ENCODE data around the gene MICB.

MICB gene

DNA sequence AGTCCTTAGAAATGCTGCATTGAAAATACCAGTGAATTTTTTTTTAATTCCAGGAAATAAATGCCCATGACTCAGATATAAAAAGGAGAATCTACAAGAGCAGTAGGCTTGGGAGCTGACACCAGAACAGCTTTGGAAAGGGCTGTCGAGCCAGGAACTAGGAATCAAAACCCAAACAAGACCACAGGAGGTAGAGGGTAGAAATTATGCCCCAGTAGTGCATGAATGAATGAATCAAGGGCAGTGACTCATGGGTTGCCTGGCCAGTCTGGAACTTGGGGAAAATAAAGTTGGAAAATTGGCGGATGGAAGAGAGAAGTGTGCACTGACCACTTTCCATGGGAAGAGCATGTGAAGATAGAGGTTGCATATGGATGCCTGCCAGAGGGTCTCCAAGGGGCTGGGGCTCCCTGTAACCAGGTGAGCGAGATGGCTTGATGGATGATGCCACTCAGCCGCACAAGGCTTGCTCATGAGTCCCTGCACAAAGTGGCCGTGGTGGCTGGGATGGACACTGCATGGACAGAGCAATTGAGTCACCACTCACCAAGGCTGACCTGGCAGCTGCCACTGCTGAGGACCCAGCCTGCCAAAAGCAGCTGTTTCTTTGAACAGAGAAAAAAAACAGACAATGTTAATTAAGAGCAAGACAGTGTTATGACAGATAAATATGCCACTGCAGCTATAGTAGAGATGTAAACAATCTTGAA is 15.7 kb downstream of the MICB start:
- DNase-seq = no peak

DNA sequence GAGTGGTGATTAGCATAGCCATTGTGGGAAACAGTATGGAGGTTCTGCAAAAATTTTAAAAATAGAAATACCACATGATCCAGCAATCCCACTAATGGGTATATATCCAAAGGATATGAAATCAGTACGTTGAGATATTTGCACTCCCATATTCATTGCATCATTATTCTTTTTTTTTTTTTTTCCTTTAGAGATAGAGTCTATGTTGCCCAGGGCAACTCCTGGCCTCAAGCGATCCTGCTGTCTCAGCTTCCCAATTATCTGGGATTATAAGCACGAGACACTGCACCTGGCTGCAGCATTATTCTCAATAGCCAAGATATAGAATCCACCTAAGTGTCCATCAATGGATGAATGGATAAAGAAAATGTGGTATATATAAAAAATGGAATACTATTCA is 23.9 kb downstream of the MICB start:
- no peak for DNase-seq

DNA sequence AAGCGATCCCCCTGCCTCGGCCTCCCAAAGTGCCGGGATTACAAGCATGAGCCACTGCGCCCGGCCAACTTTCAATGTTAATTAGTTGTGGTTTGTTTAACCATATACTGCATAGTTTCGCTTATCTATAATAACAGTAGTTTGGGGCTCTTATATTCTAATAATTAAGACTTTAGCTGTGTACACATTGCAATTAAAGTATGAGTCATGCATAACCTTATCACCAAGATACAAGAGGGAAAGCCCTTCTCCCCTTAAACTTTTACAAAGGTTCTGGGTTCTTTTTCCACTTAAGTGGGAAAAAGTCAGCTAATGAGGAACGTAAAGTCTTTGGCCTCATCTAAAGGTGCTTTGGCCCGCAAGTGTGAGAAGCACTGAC is 27.6 kb downstream of the MICB start:
- DNase-seq = no peak

DNA sequence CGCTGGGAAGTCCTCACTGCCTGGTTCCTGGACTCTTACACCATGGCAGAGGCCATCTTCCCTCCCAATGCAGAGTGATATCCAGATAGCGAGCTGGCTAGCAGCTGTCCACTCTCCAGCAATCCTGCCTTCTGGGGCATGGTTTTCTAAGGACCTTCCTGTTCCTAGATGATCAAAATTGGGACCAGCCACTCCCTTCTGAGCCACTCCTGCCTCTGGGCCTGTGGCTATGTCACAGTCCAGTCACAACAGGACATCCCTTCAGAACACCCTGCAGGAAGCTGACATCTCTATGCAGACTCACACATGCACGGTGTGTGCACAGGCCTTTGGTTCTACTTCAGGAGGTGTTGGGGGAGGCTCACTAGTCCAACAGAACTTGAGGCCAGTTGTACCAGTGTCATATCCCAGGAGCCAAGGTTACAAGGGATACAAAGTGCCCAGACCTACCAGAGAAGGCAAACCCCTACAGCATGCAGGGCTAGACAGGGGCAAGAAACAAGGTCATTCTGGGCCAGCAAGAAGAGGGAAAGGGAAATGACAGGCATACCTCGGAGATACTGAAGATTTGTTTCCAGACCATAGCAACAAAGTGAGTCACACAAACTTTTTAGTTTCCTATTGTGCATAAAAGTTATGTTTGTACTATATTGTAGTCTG is 28.1 kb downstream of the MICB start:
- peak; percentile 11 for DNase-seq

DNA sequence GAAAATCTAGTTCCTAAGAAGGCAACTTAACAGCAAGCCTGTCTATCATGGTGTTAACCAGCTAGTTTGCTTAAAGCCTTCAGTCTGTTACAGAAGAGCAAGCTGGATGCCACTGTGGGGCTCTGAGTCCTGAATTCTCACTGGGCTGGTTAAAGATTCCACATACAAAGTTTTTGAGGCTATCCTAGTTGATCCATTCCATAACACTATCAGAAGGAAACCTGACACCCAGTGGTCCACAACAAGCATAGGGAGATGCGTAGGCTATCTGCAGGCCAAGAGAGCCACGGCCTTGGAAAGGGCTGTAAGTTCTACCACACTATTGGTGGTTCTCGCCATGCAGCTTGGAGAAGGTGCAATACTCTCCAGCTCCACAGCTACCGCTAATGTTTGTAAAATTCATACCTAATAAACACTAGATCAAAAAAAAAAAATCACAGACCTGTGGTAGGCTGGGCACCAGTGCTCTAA is 30.4 kb downstream of the MICB start:
- DNase-seq = no peak

DNA sequence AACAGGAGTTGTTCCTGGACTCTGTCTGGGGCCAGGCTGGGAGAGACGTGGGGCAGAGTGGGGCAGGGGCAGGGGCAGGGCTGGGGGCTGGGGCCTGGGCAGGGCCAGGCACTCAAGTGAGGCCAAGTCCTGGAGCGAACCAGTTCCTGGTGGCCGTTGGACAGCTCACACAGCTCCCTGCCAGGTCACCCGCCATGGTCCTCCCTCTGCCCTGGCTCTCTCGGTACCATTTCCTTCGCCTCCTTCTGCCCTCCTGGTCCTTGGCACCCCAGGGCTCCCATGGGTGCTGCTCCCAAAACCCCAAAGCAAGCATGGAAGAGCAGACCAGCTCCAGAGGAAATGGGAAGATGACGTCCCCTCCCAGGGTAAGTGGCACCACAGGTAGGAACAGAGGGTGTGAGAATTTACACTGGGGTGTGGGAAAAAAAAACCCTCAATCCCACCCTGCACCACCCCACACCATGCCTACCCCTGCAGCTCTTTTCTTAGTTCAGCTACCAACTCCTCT is 30.9 kb downstream of the MICB start, which contains the start of gene MCCD1:
Gene MCCD1 (plus strand): TSS at position 142 of the 508 bp plus-strand sequence. CDS start 53 bp downstream, at position 195.
- DNase-seq = no peak

DNA sequence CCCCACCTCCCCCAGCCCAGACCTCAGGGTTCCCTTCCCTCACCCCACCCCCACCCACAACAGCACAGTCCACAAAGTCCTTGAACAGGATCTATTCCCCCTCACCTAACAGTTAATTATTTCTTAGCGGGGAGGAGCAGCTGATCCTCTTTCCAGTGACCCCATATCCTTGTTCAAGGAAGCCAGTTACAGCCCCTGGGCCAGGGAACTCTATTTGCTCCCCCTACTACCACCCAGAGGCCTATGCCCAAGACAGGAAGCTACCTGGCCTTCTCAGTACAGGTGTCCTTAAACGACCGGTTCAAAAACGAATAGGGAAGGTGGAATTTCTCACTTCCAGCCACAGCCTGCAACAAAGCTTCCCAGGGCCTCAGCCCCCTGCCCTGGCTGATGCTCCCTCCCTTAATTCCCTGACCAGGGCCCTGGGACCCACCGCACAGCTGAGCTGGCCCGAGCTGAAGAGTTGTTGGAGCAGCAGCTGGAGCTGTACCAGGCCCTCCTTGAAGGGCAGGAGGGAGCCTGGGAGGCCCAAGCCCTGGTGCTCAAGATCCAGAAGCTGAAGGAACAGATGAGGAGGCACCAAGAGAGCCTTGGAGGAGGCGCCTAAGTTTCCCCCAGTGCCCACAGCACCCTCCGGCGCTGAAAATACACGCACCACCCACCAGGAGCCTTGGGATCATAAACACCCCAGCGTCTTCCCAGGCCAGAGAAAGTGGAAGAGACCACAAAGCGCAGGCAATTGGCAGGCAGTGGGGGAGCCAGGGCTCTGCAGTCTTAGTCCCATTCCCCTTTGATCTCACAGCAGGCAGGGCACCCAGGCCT is 31.6 kb downstream of the MICB start:
- DNase-seq = no peak

DNA sequence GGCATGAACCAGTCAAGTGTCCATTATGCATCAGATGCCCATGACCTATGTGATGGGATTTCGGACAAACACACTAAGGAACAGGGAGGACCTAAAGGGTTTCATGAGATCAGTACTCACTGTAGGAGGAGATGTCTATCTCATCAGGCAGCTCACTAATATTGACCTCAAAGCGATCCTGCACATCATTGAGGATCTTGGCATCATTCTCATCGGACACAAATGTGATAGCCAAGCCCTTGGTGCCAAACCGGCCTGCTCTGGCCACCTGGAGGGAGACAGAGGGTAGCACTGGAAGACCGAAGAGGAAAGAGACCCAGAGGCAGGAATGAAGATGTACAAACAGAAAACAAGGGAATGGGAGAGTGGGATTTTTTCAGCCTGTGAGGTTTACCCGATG is 32.7 kb downstream of the MICB start:
- DNase-seq = no peak

DNA sequence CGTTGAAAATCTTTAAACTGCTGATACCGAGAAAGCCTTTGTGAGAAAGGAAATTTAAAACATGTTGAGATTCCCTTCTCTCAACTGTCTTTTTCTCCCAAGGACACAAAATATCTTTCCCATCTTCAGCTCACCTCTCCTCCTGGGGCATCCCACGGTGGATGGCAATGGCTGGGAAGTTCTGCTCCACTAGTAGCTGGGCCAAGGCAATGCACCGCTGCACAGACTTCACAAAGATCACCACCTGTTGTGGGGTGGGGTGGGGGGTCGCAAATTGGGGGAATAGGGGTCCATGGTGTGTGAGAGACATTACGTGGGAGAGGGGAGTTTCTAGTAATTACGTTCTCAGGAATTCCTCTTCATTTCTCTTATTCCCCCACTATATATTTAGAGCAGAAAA is 33.2 kb downstream of the MICB start:
- no peak for DNase-seq

DNA sequence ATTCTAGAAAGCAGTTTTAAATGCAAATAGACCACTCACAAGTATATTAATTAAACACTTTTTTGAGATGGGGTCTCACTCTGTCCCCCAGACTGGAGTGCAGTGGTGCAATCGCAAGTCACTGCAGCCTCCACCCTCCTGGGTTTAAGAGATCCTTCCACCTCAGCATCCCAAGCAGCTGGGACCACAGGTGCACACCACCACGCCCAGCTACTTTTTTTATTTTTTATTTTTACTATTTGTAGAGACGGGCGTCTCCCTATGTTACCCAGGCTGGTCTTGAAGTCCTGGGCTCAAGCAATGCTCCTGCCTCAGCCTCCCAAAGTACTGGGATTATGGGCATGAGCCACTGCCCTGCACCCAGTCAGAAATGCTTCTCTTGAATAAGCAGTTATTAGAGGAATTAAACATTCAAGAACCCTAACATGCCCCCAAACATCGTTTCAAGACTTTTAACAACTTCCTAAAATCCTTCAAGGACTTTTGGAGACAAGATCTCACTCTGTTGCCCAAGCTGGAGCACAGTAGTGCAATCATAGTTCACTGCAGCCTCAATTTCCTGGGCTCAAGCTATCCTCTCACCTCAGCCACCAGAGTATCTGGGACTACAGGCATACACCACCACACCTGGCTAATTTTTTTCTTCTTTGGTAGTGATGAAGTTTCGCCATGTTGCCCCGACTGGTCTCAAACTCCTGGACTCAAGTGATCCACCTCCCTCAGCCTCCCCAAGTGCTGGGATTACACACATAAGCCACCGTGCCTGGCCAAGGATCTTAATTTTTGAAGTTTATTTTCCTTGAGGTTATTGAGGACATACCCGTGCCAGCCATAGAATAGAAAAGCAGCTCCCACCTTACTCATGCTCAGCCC is 34.1 kb downstream of the MICB start:
- DNase-seq = no peak

DNA sequence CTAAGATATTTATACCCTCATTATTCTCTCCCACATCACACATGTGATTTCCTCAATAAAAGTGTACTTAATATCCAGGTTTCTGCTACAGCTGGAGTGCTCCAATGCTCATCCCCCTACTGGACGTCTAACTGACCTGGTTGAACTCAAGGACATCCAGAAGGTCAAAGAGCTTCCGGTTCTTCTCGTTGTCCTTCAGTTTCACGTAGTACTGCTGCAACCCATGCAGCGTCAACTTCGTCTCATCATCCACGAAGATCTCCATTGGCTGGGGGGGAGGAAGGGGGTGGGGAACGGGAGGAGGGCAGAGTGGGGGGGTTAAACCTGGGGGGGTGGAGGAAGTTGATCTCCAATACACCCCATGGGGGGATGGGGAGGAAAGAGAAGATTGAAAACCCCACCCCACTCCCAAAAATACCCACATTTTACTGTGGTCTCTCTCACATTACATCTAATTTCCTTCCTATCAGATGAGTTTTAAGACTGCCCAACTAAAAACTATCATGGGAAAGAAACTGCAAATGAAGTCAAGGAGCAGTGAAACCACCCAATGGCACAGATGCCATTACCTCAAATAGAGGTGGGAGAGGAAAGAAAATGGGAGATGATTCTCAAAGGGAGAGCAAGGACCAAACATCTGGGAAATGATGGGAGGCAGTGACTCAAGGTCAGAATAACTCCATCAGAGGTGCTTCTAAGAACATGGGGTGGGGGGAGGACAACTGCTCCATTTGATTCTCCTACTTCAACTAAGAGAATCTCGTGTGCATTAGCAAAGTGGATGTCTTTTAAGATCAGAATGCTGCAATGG is 34.9 kb downstream of the MICB start:
- no peak for DNase-seq

DNA sequence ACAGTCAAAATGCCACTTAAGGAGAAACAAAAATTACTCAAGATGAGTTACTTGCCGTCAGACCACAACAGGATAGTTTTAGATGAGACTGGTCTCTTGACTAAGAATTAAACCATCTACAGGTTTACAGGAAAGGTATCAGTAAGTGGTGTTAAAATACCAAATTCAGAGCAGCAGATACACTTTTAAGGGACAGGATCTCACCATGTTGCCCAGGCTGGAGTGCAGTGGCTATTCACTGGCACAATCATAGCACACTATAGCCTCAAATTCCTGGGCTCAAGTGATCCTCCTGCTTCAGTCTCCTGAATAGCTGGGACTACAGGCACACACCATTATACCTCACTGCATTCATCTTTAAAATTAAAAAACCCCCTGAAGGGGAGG is 35.5 kb downstream of the MICB start:
- no peak for DNase-seq

DNA sequence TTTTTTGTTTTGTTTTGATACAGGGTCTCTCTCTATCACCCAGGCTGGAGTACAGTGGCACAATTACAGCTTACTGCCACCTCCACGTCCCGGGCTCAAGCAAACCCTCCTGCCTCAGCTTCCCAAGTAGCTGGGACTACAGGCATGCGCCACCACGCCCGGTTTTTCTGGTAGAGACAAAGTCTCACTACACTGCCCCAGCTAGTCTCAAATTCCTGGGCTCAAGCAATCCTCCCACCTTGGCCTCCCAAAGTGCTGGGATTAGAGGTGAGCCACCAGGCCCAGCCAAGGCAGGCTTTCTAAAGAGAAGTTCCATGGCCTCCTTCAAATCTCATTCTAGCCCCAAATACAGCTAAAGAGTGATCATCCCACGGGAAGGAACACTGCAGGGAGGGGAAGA is 36.1 kb downstream of the MICB start:
- DNase-seq = no peak

DNA sequence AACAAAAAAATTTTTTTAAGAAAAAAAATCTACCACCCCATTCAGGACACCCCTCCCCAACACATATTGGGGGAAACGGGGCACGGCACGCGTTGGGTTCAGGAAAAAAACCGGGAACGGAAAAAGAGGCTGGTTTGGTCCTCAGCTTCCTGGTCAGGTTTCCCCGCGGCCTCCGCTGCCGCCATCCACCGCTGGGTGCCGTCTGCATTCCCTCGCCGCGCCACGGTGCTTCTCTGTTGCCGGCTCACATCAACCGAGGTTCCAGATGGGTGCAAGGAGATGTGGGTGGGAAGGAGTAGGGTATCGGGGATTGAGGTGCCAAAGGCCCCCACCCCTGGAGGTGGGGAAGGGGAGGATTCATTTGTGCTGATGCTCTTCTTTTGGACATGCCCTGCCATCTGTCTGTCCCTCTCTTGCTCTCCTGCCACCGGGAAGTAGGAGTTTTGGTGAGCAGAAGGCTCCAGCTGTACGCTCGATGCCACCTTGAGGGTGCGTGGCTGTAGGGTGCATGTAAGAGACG is 36.6 kb downstream of the MICB start:
- DNase-seq = no peak

DNA sequence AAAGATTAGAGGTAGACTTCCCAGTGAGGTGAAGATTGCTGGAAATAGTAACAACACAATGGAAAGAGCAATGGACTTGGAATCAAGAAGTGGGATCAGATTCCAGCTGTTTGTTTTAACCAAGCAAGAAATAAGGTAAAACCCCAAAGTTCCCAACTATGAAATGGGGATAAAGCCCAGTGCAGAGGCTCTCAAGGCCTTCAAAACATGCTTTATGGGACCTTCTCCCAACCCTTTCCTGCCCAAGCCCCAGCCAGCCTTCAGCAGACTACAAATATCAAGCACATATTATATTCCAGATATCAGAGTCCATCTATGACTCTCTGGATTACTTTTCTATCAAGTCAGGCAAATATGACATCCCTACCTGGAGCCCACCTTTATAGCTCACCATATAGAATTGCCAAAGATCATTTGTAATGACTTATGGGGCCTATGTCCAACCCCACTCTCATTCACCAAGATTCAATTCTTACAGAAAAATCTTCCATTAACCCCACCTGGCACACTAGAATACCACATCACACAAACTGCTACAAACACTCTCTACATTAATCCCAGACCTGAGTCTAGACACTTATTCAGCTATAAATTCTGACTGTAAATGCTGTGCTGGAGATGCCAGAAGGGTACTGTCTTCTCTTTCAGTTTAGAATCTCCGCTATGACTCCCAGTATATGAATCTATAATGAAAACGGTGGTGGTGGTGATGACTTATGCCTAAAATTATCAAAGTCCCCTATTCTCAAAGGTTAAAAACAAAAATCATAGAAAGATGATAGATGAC is 37.8 kb downstream of the MICB start:
- DNase-seq = no peak

DNA sequence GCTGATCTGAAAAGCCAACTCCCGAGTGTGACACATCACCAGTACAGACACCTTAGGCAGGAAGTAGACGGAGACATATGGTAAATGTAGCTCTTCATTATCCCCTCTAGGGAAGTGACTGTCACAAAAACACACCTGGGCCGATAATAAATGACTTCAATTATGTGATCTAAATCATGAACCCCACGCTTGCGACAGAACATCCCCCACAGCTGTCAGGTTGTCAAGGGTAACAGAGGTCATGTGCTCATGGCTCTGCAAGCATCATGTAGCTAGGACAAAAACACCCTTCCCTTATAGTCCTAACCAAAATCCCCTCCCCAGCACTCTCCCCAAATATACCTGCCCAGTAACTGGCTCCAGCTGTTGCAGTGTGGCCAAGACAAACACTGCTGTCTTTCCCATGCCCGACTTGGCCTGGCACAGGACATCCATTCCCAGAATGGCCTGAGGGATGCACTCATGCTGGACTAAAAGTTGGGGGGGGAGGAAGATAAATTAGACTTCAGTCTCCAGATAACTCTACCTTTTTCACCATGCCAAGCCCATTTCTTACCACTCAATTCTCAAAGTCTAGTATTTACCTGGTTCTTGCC is 41.0 kb downstream of the MICB start:
- no peak for DNase-seq

DNA sequence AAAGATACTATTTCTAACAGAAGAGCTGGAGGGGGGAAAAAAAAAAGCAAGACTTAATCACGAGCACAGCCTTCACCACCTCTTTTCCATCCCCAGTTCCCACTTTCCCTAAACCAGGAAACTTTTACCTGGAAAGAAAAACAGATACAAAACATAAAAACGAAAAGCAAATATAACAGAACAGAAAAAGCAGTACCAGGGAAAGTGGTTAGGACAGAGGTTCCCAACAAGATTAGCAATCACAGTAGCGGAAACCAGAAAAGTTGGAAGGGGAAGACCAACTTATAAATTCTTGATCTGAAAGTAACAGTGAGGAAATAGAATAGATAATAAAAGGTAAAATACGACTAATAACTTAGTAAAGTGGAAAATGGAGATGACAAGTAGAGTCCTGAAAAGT is 42.7 kb downstream of the MICB start:
- no peak for DNase-seq

DNA sequence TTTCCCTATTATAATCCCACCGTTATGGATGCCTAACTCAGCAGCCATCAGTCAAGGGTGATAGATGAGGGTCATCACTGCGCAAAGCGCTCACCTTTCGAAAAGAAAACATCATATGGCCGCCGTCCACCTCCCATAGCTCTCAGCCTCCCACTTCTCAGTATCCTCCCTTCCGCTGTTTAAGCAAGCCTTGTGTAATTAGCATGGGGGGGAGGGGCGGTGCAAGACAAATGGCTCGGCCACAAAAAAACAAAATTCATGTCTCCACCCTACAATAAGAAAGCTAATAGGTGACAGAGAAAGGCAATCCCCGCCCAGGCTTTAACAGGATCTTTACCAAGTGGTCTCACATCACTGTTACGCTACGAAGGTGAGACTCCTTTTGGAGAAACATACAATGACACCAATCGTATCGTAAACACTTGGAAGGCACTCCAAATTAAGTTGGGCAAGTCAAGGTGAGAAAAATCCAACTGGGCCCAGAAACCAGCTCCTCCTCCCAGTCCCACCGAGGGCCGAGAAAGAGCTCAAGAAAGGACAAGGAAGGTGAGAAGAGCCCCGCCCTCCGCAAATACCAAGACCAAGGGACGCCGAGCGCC is 43.2 kb downstream of the MICB start:
- no peak for DNase-seq

DNA sequence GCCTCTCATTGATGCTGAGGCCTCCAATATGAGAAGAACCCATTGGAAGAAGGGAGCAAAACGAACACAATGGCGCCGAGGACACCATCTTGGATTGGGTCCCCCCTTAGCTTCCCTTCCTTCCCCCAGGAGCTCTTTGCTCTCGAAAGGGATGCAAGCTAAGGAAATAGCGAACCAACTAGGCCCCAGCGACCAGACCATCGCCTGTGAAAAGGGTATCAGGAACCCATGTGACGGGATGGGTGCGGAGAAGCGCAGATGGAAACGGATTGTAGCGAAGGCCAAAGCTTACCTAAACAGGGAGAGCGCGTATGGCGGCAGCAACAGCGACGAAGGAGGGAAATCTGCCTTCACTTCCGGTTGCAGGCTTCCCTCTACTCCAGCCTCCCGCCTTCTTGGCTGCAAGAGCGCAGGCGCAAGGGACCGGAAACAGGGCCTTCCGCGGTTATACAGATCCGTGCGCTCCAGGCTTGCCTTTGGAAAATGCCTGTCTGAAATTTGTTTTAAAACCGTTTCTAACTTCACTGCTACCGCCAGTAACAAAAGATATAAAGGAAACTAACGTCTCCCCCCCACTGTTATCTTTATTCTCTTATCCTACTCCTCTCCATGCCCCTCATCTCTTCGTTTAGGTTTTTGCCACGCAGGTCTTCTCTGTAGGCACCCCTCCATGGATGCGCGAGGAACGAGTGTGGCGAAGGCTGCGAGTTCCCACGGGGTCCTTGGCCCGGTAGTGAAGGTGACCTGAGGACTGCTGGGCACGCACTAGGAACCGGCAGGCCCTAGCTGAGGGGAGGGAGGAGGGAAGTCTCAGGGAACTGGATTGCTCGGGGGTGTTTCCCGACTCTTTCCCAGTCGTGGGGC is 43.9 kb downstream of the MICB start, which contains the start of gene DDX39B:
Gene DDX39B (minus strand): TSS at position 346 of the 864 bp plus-strand sequence. CDS start 1,471 bp downstream, outside the sequence.
- DNase-seq = peak; percentile 92

Data from amniotic stem cell (primary cell).